Neural cell (in vitro differentiated cells): ENCODE data around the gene IFITM2. TPM values are rescaled to one million over a fixed set of nuclear protein-coding genes. Genes with fewer than 3 reads are reported as not detected.

Source experiments
- H2AFZ ChIP-seq: fragments of 200-600, 300-800 bp; sonication (generic), shearing (Covaris generic); 2 replicates; pipeline ENCODE4 v1.6.0; 2014; ENCODE audit warnings: low read depth, mild to moderate bottlenecking, antibody characterized with exemption, low read length, moderate library complexity
- H3F3A ChIP-seq: fragments of 200-600 bp; shearing (Covaris generic); 2 replicates; pipeline ENCODE4 v1.6.1; 2016; ENCODE audit warnings: mild to moderate bottlenecking, moderate library complexity, mixed read lengths, antibody characterized with exemption, low read length; ENCODE audit not compliant: insufficient read depth, poor library complexity, severe bottlenecking
- H3K27ac ChIP-seq: fragments of 200-600, 300-800 bp; sonication (generic), shearing (Covaris generic); 2 replicates; pipeline ENCODE4 v1.5.1; 2014; ENCODE audit warnings: mild to moderate bottlenecking, low read length, moderate library complexity
- H3K27me3 ChIP-seq: fragments of 300-800, 200-600 bp; sonication (generic), shearing (Covaris generic); 2 replicates; pipeline ENCODE4 v1.6.0; 2014; ENCODE audit warnings: mild to moderate bottlenecking, low read depth, low read length, moderate library complexity; ENCODE audit not compliant: insufficient read depth
- H3K36me3 ChIP-seq: fragments of 300-800, 200-600 bp; sonication (generic), shearing (Covaris generic); 2 replicates; pipeline ENCODE4 v1.5.1; 2014; ENCODE audit warnings: mild to moderate bottlenecking, antibody characterized with exemption, low read length, moderate library complexity; ENCODE audit not compliant: insufficient read depth
- H3K4me2 ChIP-seq: fragments of 300-800, 200-600 bp; sonication (generic), shearing (Covaris generic); 2 replicates; pipeline ENCODE4 v1.6.0; 2014; ENCODE audit warnings: mild to moderate bottlenecking, low read length
- H3K4me3 ChIP-seq: fragments of 300-800, 200-600 bp; sonication (generic), shearing (Covaris generic); 2 replicates; pipeline ENCODE4 v1.5.1; 2014; ENCODE audit warnings: mild to moderate bottlenecking, low read length, moderate library complexity
- H3K79me2 ChIP-seq: fragments of 200-600 bp; shearing (Covaris generic); replicated peaks from 2 replicates; pipeline ENCODE4 v1.6.0; 2014; ENCODE audit warnings: mild to moderate bottlenecking, low read length, moderate library complexity; ENCODE audit not compliant: insufficient read depth
- H3K9ac ChIP-seq: fragments of 300-800, 200-600 bp; sonication (generic), shearing (Covaris generic); 2 replicates; pipeline ENCODE4 v1.6.1; 2016; ENCODE audit warnings: mild to moderate bottlenecking, low read length, mixed read lengths
- H3K9me2 ChIP-seq: fragments of 200-600 bp; shearing (Covaris generic); 2 replicates; pipeline ENCODE4 v1.6.1; 2016; ENCODE audit warnings: mild to moderate bottlenecking, low read length, mixed read lengths; ENCODE audit not compliant: insufficient read depth
- H3K9me3 ChIP-seq: fragments of 200-600, 300-800 bp; sonication (generic), shearing (Covaris generic); 2 replicates; pipeline ENCODE4 v1.6.1; 2016; ENCODE audit warnings: mild to moderate bottlenecking, mixed run types, low read length, moderate library complexity, mixed read lengths
- H4K20me1 ChIP-seq: fragments of 200-600 bp; shearing (Covaris generic); 2 replicates; pipeline ENCODE4 v1.6.1; 2016; ENCODE audit warnings: mild to moderate bottlenecking, mixed run types; ENCODE audit not compliant: insufficient read depth
- EP300 ChIP-seq: fragments of 450-650 bp; conservative IDR thresholded peaks from 2 replicates; pipeline ENCODE4 v1.6.1; 2014; ENCODE audit warnings: antibody characterized with exemption, mild to moderate bottlenecking, moderate library complexity; ENCODE audit not compliant: poor library complexity, severe bottlenecking
- EZH2 ChIP-seq: fragments of 200-600, 300-800 bp; shearing (Covaris generic), sonication (generic); IDR thresholded peaks from 2 replicates; pipeline ENCODE4 v1.6.1; 2014; ENCODE audit warnings: antibody characterized with exemption, low read length, borderline replicate concordance, mild to moderate bottlenecking; ENCODE audit not compliant: insufficient read depth, poor library complexity, severe bottlenecking
- MXI1 ChIP-seq: fragments of 450-650 bp; conservative IDR thresholded peaks from 2 replicates; pipeline ENCODE4 v1.6.1; 2014; ENCODE audit warnings: antibody characterized with exemption, mild to moderate bottlenecking; ENCODE audit not compliant: poor library complexity, severe bottlenecking
- POLR2AphosphoS5 ChIP-seq: IDR thresholded peaks from 2 replicates; pipeline ENCODE4 v1.6.1; 2012
- RAD21 ChIP-seq: fragments of 450-650 bp; conservative IDR thresholded peaks from 2 replicates; pipeline ENCODE4 v1.6.1; 2014; ENCODE audit warnings: antibody characterized with exemption, mild to moderate bottlenecking, moderate library complexity
- REST ChIP-seq: IDR thresholded peaks from 2 replicates; pipeline ENCODE4 v1.6.1; 2012; ENCODE audit warnings: borderline replicate concordance
- SMC3 ChIP-seq: fragments of 450-650 bp; conservative IDR thresholded peaks from 2 replicates; pipeline ENCODE4 v1.6.1; 2014; ENCODE audit warnings: antibody characterized with exemption, mild to moderate bottlenecking, moderate library complexity; ENCODE audit not compliant: poor library complexity
- TAF1 ChIP-seq: IDR thresholded peaks from 2 replicates; pipeline ENCODE4 v1.6.1; 2012; ENCODE audit warnings: low read depth
- polyA plus RNA-seq: library from polyadenylated mRNA; depleted of rRNA; stranded (reverse); fragments of >200 nt; gene quantifications from 2 replicates; pipeline ENCODE4 v1.2.3, GENCODE V29; 2014
- TF ChIP-seq, protein P1 (sequence below): fragments of 450-650 bp; IDR thresholded peaks from 2 replicates; pipeline ENCODE4 v1.5.1; 2014; ENCODE audit warnings: antibody characterized with exemption, mild to moderate bottlenecking, moderate library complexity; ENCODE audit not compliant: poor library complexity, severe bottlenecking

Gene IFITM2
- polyA plus RNA-seq, 1 donor from 2014 or later, result not detected

GRCh38 chr11:289398-289711 lies 18.3 kb upstream of the IFITM2 start:
- Histone ChIP-seq H3K4me2 (no peak overlapping the region), H2AFZ (no peak overlapping the region), H3K36me3 (no peaks in the 10 kb centered on the region), H3K4me3 (no peak overlapping the region), H4K20me1 (no peaks in the 10 kb centered on the region), H3K9me2 (no peaks in the 10 kb centered on the region), H3K9me3 (no peaks in the 10 kb centered on the region), H3K27me3 (peaks cover 19% of the 10 kb centered on the region), H3K79me2 (no peaks in the 10 kb centered on the region), H3F3A (no peaks in the 10 kb centered on the region), H3K27ac (no peak overlapping the region), H3K9ac (no peak overlapping the region)
- TF ChIP-seq POLR2AphosphoS5, result no peak
- no peak for TF ChIP-seq TAF1
- no peak for TF ChIP-seq SMC3
- no peak for TF ChIP-seq MXI1
- TF ChIP-seq, protein P1, sequence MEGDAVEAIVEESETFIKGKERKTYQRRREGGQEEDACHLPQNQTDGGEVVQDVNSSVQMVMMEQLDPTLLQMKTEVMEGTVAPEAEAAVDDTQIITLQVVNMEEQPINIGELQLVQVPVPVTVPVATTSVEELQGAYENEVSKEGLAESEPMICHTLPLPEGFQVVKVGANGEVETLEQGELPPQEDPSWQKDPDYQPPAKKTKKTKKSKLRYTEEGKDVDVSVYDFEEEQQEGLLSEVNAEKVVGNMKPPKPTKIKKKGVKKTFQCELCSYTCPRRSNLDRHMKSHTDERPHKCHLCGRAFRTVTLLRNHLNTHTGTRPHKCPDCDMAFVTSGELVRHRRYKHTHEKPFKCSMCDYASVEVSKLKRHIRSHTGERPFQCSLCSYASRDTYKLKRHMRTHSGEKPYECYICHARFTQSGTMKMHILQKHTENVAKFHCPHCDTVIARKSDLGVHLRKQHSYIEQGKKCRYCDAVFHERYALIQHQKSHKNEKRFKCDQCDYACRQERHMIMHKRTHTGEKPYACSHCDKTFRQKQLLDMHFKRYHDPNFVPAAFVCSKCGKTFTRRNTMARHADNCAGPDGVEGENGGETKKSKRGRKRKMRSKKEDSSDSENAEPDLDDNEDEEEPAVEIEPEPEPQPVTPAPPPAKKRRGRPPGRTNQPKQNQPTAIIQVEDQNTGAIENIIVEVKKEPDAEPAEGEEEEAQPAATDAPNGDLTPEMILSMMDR, result no peak
- TF ChIP-seq RAD21, result no peak
- no peak for TF ChIP-seq EZH2
- no peak for TF ChIP-seq REST
- TF ChIP-seq EP300, result no peak

DNA sequence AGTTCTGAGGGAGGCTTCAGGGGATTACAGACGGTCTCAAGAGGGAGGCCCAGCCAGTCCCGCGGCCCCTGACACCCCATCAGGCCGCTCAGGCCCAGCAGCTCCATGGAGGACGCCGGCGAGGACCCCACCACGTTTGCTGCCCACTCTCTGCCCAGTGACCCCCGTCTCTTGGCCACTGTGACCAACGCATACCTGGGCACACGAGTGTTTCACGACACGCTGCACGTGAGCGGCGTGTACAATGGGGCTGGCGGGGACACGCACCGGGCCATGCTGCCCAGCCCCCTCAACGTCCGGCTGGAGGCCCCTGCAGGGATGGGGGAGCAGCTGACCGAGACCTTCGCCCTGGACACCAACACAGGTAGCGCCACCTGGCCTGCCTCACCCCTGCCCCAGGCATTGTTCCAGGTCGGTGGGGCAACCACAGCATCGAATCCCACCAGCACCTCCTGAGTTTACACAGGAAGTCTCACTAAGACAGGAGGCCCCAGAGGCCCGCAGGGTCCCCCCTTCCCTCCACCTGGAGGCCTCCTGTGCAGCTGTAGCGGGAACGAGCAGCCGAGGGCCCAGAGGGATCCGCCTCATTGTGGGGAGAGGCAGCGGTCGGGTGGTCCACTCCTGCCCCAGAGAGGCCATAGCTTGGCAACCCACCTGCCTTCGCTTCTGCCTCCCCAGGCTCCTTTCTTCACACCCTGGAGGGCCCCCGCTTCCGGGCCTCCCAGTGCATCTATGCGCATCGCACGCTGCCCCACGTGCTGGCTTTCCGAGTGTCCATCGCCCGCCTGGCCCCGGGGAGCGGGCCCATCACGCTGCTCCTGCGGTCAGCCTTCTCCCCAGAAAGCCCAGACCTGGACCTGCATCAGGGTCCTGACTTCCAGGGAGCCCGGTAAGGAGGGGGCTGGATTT lies 17.6 kb upstream of the IFITM2 start:
- Histone ChIP-seq H3K79me2 (no peaks in the 10 kb centered on the region), H3K9ac (no peak overlapping the region), H3K4me2 (no peak overlapping the region), H3K36me3 (no peaks in the 10 kb centered on the region), H4K20me1 (no peaks in the 10 kb centered on the region), H3K27ac (no peak overlapping the region), H2AFZ (no peak overlapping the region), H3F3A (no peaks in the 10 kb centered on the region), H3K9me2 (no peaks in the 10 kb centered on the region), H3K9me3 (no peaks in the 10 kb centered on the region), H3K4me3 (no peak overlapping the region), H3K27me3 (peaks cover 19% of the 10 kb centered on the region)
- TF ChIP-seq EZH2, result no peak
- no peak for TF ChIP-seq RAD21
- TF ChIP-seq, protein P1, result no peak
- TF ChIP-seq EP300, result no peak
- no peak for TF ChIP-seq POLR2AphosphoS5
- TF ChIP-seq MXI1, result no peak
- no peak for TF ChIP-seq TAF1
- TF ChIP-seq SMC3, result no peak
- no peak for TF ChIP-seq REST
